ENCODE data around the gene TGFB3. TPM values are rescaled to one million over a fixed set of nuclear protein-coding genes. Genes with fewer than 3 reads are reported as not detected.

TGFB3 gene
- total RNA-seq, 6 experiments from 2014 or later = 4.3 to 60.1 (median 6.5) TPM

DNA sequence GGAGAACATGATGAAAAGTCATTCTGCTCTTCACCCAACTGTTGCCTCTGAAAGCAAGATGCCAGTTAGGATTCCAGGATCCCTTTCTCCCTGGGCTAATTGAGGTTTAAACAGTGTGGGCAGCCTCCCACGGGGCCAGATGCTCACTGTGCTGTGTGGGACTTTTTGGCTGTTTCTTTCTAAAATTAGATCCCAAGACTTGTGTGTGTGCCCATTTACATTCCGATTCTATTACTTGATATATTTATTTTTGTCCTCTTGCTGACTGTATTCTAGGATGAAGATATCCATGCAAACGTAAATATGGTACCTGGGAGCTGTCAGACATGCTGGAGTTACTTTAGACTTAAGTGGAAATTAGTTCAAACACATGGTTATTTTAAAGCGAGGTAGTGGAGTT, 10.0 kb upstream of the TGFB3 start:
- intact Hi-C loops (cut with DNase I) = no loop called here
- no peak overlapping the region for H3K27ac ChIP-seq
- 70% methylated on average over 3 of the region's 4 CpGs for WGBS (ENCODE audit: insufficient coverage, low coverage, low lambda C conversion rate, missing lambda C conversion rate)

DNA sequence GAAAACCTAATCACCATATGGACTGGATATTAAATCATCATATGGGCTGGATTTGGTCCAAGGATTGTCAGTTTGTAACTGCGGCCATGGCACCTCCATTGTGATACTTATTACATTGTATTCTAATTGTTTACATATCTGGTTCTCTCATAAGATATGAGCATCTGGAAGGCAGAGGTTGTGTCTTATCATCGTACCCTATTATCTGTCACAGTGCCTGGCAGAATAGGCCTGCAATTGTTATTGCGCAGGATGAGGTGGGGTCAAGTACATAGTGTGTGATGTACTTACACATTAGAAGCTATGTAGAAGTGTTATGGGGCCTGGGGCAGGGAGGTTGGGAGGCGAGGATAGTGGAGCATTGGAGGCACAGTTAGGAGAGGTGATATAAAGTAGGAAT, 8.5 kb upstream of the TGFB3 start:
- peak overlapping the region in 1 of 3 donors; percentile 71 for H3K27ac ChIP-seq
- H3K9me3 ChIP-seq = no peaks in the 10 kb centered on the region
- H3K27me3 ChIP-seq = no peaks in the 10 kb centered on the region
- H3K4me3 ChIP-seq = no peak overlapping the region
- peaks cover 0 to 22% (median 10%) of the 10 kb centered on the region in 4 donors for H3K4me1 ChIP-seq
- intact Hi-C loops (cut with DNase I) = no loop called here
- DNase-seq (no peak), ATAC-seq (no peak)
- 94% methylated on average over 4 of the region's 4 CpGs for WGBS (ENCODE audit: insufficient coverage, low coverage, low lambda C conversion rate, missing lambda C conversion rate)
- TF ChIP-seq POLR2A (IDR thresholded peaks at IDR 0.05) = no peak
- TF ChIP-seq, protein P1, sequence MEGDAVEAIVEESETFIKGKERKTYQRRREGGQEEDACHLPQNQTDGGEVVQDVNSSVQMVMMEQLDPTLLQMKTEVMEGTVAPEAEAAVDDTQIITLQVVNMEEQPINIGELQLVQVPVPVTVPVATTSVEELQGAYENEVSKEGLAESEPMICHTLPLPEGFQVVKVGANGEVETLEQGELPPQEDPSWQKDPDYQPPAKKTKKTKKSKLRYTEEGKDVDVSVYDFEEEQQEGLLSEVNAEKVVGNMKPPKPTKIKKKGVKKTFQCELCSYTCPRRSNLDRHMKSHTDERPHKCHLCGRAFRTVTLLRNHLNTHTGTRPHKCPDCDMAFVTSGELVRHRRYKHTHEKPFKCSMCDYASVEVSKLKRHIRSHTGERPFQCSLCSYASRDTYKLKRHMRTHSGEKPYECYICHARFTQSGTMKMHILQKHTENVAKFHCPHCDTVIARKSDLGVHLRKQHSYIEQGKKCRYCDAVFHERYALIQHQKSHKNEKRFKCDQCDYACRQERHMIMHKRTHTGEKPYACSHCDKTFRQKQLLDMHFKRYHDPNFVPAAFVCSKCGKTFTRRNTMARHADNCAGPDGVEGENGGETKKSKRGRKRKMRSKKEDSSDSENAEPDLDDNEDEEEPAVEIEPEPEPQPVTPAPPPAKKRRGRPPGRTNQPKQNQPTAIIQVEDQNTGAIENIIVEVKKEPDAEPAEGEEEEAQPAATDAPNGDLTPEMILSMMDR (IDR thresholded peaks at IDR 0.05) = no peak
- H3K36me3 ChIP-seq = peaks cover 0 to 4% (median 1%) of the 10 kb centered on the region in 4 donors

More for the DNA sequence above, 10.0 kb upstream of the TGFB3 start:
- no peaks in the 10 kb centered on the region for H3K27me3 ChIP-seq
- H3K9me3 ChIP-seq = no peaks in the 10 kb centered on the region
- no peak for ATAC-seq
- TF ChIP-seq, protein P1 (IDR thresholded peaks at IDR 0.05) = no peak
- TF ChIP-seq POLR2A (IDR thresholded peaks at IDR 0.05) = no peak
- no peak for DNase-seq
- no peak overlapping the region for H3K4me3 ChIP-seq
- H3K36me3 ChIP-seq = peaks cover 0 to 4% (median 1%) of the 10 kb centered on the region in 4 donors
- peaks cover 0 to 16% (median 6%) of the 10 kb centered on the region in 4 donors for H3K4me1 ChIP-seq

DNA sequence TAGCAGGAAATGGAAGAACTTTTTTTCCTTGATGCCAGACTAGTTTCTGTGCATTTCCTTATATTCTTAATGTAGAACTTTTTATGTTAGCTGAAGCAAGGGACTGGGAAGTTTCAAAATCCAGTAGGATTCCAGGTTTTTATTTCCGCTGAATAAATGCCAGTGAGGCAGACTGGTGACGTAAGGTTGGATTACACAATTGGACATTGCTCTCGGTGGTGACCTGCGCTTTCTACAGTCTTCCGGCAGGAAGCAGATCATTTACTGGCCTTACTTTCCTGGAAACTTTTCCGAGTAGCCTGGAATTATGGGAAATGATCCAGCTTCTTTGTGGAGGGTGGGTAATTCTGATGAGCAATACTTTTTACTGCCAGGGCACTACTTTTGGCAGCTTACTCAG, 7.3 kb upstream of the TGFB3 start:
- ATAC-seq (peak; percentile 54 to 79 (median 67)), DNase-seq (peak in 2 of 3 donors; percentile 47 to 79)
- H3K9me3 ChIP-seq = no peaks in the 10 kb centered on the region
- H3K36me3 ChIP-seq = peaks cover 0 to 4% (median 1%) of the 10 kb centered on the region in 4 donors
- peak overlapping the region; percentile 68 to 87 (median 84) for H3K27ac ChIP-seq
- 13% methylated on average over 6 of the region's 6 CpGs for WGBS (ENCODE audit: insufficient coverage, low coverage, low lambda C conversion rate, missing lambda C conversion rate)
- H3K4me1 ChIP-seq = peaks cover 0 to 34% (median 15%) of the 10 kb centered on the region in 4 donors
- TF ChIP-seq, protein P1 (IDR thresholded peaks at IDR 0.05) = no peak
- TF ChIP-seq POLR2A (IDR thresholded peaks at IDR 0.05) = peak; percentile 66
- no peak overlapping the region for H3K4me3 ChIP-seq
- no peaks in the 10 kb centered on the region for H3K27me3 ChIP-seq
- intact Hi-C loops (cut with DNase I) = loop anchor here in 1 of 2 donors (10.0 kb wide), 1 partner anchor 84 kb away; no protein-coding TSS in a partner anchor

DNA sequence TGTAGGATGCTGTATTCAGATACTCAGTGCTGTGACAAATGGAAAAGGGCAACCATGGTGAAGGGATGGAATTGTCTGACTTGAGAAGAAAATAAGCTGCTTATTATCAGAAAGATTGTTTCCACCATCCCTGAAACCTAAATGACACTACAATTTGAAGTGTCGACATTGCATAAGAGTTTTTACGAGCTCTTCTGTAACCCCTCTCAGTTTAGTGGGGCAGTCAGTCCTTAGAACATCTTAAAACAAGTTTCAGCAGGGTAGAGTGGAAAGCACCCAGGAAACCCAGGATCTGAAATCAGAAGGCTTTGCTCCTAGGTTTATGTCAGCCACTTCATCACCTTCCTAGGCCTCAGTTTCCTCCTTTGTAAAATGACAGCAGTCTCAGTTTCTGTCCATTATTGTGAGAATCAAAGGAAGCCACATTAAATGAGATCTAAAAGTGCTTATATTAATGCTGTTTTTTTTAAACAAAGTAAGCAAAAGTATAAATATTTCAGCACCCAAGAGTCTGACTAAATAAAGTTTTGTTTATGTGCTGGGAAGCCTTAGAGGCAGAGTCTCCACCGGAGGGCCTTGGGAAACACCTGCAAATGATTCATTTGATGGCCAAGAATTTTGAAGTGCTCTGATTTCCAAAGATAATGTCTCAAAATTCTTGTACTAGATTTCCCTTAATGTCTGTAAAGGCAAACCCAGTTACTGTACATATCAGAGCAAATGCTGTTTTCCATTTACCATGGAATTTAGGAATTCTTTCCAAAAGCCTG, 5.6 kb upstream of the TGFB3 start:
- peaks cover 0 to 4% (median 1%) of the 10 kb centered on the region in 4 donors for H3K36me3 ChIP-seq

More for the DNA sequence above, 5.6 kb upstream of the TGFB3 start:
- Histone ChIP-seq H3K27me3 (no peaks in the 10 kb centered on the region), H3K9me3 (no peaks in the 10 kb centered on the region), H3K4me1 (peaks cover 0 to 37% (median 16%) of the 10 kb centered on the region in 4 donors), H3K4me3 (no peak overlapping the region), H3K27ac (peak overlapping the region in 2 of 3 donors; percentile 68 to 87)
- no peak for TF ChIP-seq POLR2A (IDR thresholded peaks at IDR 0.05)
- TF ChIP-seq, protein P1 (IDR thresholded peaks at IDR 0.05) = no peak
- DNase-seq (no peak), ATAC-seq (no peak)
- intact Hi-C loops (cut with DNase I) = loop anchor here in 1 of 2 donors (10.0 kb wide), 1 partner anchor 83 kb away; no protein-coding TSS in a partner anchor
- 78% methylated on average over 3 of the region's 3 CpGs for WGBS (ENCODE audit: insufficient coverage, low coverage, low lambda C conversion rate, missing lambda C conversion rate)
